ENCODE results near the gene EHMT1.

Gene EHMT1

GRCh38 chr9:137829260-137829996 lies 210.6 kb downstream of the EHMT1 start:
- Histone ChIP-seq H3K4me3 (ENCODE audit: low read length) (no peak overlapping the region), H3K27me3 (ENCODE audit: insufficient read depth, low read length) (no peaks in the 10 kb centered on the region), H3K9me3 (ENCODE audit: low read length) (peaks cover 23% of the 10 kb centered on the region), H2AFZ (ENCODE audit: low read depth, low read length) (no peak overlapping the region), H3K4me1 (ENCODE audit: insufficient read depth, low read length) (peaks cover 6% of the 10 kb centered on the region), H3K36me3 (ENCODE audit: insufficient read depth, low read length) (peaks cover 49% of the 10 kb centered on the region)

GRCh38 chr9:137832191-137832700 lies 213.4 kb downstream of the EHMT1 start:
- H3K4me3 ChIP-seq (ENCODE audit: low read length): no peak overlapping the region
- peaks cover 9% of the 10 kb centered on the region for H3K9me3 ChIP-seq (ENCODE audit: low read length)
- H2AFZ ChIP-seq (ENCODE audit: low read depth, low read length): no peak overlapping the region
- H3K36me3 ChIP-seq (ENCODE audit: insufficient read depth, low read length): peaks cover 60% of the 10 kb centered on the region
- no peaks in the 10 kb centered on the region for H3K27me3 ChIP-seq (ENCODE audit: insufficient read depth, low read length)
- H3K4me1 ChIP-seq (ENCODE audit: insufficient read depth, low read length): no peaks in the 10 kb centered on the region

- Histone ChIP-seq H3K9me3 (ENCODE audit: low read length) (peaks cover 14% of the 10 kb centered on the region), H3K36me3 (ENCODE audit: insufficient read depth, low read length) (peaks cover 57% of the 10 kb centered on the region), H3K4me3 (ENCODE audit: low read length) (no peak overlapping the region), H3K4me1 (ENCODE audit: insufficient read depth, low read length) (no peaks in the 10 kb centered on the region), H2AFZ (ENCODE audit: low read depth, low read length) (no peak overlapping the region), H3K27me3 (ENCODE audit: insufficient read depth, low read length) (no peaks in the 10 kb centered on the region)
Measured at GRCh38 chr9:137832830-137833590, 214.2 kb downstream of the EHMT1 start.

- no peak overlapping the region for H3K4me3 ChIP-seq (ENCODE audit: low read length)
- H3K36me3 ChIP-seq (ENCODE audit: insufficient read depth, low read length): peaks cover 54% of the 10 kb centered on the region
- H2AFZ ChIP-seq (ENCODE audit: low read depth, low read length): no peak overlapping the region
- peaks cover 18% of the 10 kb centered on the region for H3K9me3 ChIP-seq (ENCODE audit: low read length)
- H3K4me1 ChIP-seq (ENCODE audit: insufficient read depth, low read length): no peaks in the 10 kb centered on the region
- H3K27me3 ChIP-seq (ENCODE audit: insufficient read depth, low read length): no peaks in the 10 kb centered on the region
Measured at GRCh38 chr9:137833721-137834613, 215.2 kb downstream of the EHMT1 start.

GRCh38 chr9:137834846-137835546 lies 216.2 kb downstream of the EHMT1 start:
- Histone ChIP-seq H3K27me3 (ENCODE audit: insufficient read depth, low read length) (no peaks in the 10 kb centered on the region), H3K4me3 (ENCODE audit: low read length) (no peak overlapping the region), H3K4me1 (ENCODE audit: insufficient read depth, low read length) (no peaks in the 10 kb centered on the region), H3K36me3 (ENCODE audit: insufficient read depth, low read length) (peaks cover 48% of the 10 kb centered on the region), H2AFZ (ENCODE audit: low read depth, low read length) (no peak overlapping the region), H3K9me3 (ENCODE audit: low read length) (peaks cover 18% of the 10 kb centered on the region)

- no peaks in the 10 kb centered on the region for H3K4me1 ChIP-seq (ENCODE audit: insufficient read depth, low read length)
- peaks cover 20% of the 10 kb centered on the region for H3K9me3 ChIP-seq (ENCODE audit: low read length)
- H3K27me3 ChIP-seq (ENCODE audit: insufficient read depth, low read length): no peaks in the 10 kb centered on the region
- H2AFZ ChIP-seq (ENCODE audit: low read depth, low read length): no peak overlapping the region
- H3K4me3 ChIP-seq (ENCODE audit: low read length): no peak overlapping the region
- H3K36me3 ChIP-seq (ENCODE audit: insufficient read depth, low read length): peaks cover 48% of the 10 kb centered on the region
Measured at GRCh38 chr9:137836151-137836830, 217.5 kb downstream of the EHMT1 start.

- Histone ChIP-seq H3K9me3 (ENCODE audit: low read length) (peaks cover 20% of the 10 kb centered on the region), H2AFZ (ENCODE audit: low read depth, low read length) (no peak overlapping the region), H3K36me3 (ENCODE audit: insufficient read depth, low read length) (peaks cover 48% of the 10 kb centered on the region)
Measured at GRCh38 chr9:137836831-137837241, 218.0 kb downstream of the EHMT1 start.

GRCh38 chr9:137837345-137838278 lies 218.8 kb downstream of the EHMT1 start:
- Histone ChIP-seq H3K36me3 (ENCODE audit: insufficient read depth, low read length) (peaks cover 40% of the 10 kb centered on the region), H3K4me3 (ENCODE audit: low read length) (no peak overlapping the region), H3K9me3 (ENCODE audit: low read length) (peaks cover 20% of the 10 kb centered on the region), H2AFZ (ENCODE audit: low read depth, low read length) (no peak overlapping the region), H3K27me3 (ENCODE audit: insufficient read depth, low read length) (no peaks in the 10 kb centered on the region), H3K4me1 (ENCODE audit: insufficient read depth, low read length) (no peaks in the 10 kb centered on the region)

More at GRCh38 chr9:137836831-137837241, 218.0 kb downstream of the EHMT1 start:
- no peaks in the 10 kb centered on the region for H3K27me3 ChIP-seq (ENCODE audit: insufficient read depth, low read length)
- no peak overlapping the region for H3K4me3 ChIP-seq (ENCODE audit: low read length)
- H3K4me1 ChIP-seq (ENCODE audit: insufficient read depth, low read length): no peaks in the 10 kb centered on the region

- H3K9me3 ChIP-seq (ENCODE audit: low read length): peaks cover 14% of the 10 kb centered on the region
- no peak overlapping the region for H3K4me3 ChIP-seq (ENCODE audit: low read length)
- H3K36me3 ChIP-seq (ENCODE audit: insufficient read depth, low read length): peaks cover 30% of the 10 kb centered on the region
- H2AFZ ChIP-seq (ENCODE audit: low read depth, low read length): no peak overlapping the region
- H3K27me3 ChIP-seq (ENCODE audit: insufficient read depth, low read length): no peaks in the 10 kb centered on the region
- H3K4me1 ChIP-seq (ENCODE audit: insufficient read depth, low read length): no peaks in the 10 kb centered on the region
Measured at GRCh38 chr9:137838576-137838975, 219.8 kb downstream of the EHMT1 start.

- H3K4me3 ChIP-seq (ENCODE audit: low read length): no peak overlapping the region
- H3K4me1 ChIP-seq (ENCODE audit: insufficient read depth, low read length): no peaks in the 10 kb centered on the region
Measured at GRCh38 chr9:137843355-137843754, 224.6 kb downstream of the EHMT1 start.

GRCh38 chr9:137851516-137852267 lies 232.9 kb downstream of the EHMT1 start:
- Histone ChIP-seq H2AFZ (ENCODE audit: low read depth, low read length) (no peak overlapping the region), H3K27me3 (ENCODE audit: insufficient read depth, low read length) (no peaks in the 10 kb centered on the region), H3K4me3 (ENCODE audit: low read length) (no peak overlapping the region), H3K36me3 (ENCODE audit: insufficient read depth, low read length) (no peaks in the 10 kb centered on the region), H3K4me1 (ENCODE audit: insufficient read depth, low read length) (no peaks in the 10 kb centered on the region), H3K9me3 (ENCODE audit: low read length) (peaks cover 2% of the 10 kb centered on the region)

More at GRCh38 chr9:137843355-137843754, 224.6 kb downstream of the EHMT1 start:
- H3K36me3 ChIP-seq (ENCODE audit: insufficient read depth, low read length): no peaks in the 10 kb centered on the region
- no peak overlapping the region for H2AFZ ChIP-seq (ENCODE audit: low read depth, low read length)
- no peaks in the 10 kb centered on the region for H3K27me3 ChIP-seq (ENCODE audit: insufficient read depth, low read length)
- H3K9me3 ChIP-seq (ENCODE audit: low read length): peaks cover 6% of the 10 kb centered on the region
